ENCODE measurements around the gene NYAP1. TPM values are rescaled to one million over a fixed set of nuclear protein-coding genes. Genes with fewer than 3 reads are reported as not detected.

The NYAP1 gene
- total RNA-seq: under 0.01 and 0.64 TPM in 2 replicates

DNA sequence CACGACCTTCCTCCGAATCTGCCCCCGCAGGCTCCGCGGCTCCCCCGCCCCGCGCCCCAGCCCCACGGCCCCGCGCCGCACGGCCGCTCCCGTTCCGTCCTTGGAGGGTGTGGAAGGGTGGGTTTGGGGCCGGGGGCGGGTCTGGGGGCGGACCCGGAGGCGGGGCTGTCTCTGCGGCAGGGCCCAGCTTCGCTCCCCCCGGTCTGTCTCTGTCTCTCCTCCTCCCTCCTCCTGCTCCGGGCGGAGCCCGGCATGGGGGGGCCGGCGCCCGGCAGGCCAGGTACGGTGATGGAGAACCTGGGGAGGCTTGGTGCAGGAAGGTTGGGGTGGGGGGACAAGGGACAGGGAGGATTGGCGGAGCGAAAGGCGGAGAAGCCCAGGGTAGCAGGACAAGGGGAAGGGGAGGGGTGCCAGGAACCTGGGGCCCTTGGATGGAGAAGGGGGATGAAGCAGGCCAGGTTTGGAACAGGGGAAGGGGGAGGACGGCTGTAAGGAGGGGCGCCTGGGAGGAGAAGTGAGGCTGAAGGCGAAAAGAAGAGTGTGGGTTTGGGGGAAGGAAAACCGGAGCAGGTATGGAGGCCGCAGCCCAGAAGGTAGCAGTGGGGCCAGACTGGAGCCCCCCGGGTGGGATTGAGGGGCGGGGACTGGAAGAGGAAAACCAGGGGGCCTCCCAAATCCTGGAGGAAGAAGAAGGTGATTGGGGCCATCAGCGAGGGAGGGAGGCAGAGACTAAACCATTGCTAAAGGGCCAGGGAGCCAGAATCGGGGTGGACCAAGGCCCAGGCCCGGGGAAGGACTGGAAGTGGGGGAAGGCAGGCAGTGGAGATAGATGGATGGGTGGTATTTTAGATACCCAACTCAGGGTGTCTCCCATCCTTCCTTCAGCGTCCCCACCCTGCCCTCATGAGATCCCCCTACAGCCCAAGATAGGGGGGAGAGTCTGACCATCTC, at the start of gene NYAP1:
Gene NYAP1 (plus strand): TSS at position 206 of the 951 bp plus-strand sequence. CDS start 1,385 bp downstream, outside the sequence.
- Histone ChIP-seq H3K4me3 (ENCODE audit: low read depth, low read length) (peak within 1 kb of the TSS; percentile 52), H3K27me3 (ENCODE audit: control insufficient read depth, insufficient read depth, low read length) (no peaks in the 10 kb centered on the region), H3K36me3 (ENCODE audit: control insufficient read depth, insufficient read depth, low read length) (no peaks in the 10 kb centered on the region)
- FAIRE-seq: no peak
- TF ChIP-seq, protein P1, sequence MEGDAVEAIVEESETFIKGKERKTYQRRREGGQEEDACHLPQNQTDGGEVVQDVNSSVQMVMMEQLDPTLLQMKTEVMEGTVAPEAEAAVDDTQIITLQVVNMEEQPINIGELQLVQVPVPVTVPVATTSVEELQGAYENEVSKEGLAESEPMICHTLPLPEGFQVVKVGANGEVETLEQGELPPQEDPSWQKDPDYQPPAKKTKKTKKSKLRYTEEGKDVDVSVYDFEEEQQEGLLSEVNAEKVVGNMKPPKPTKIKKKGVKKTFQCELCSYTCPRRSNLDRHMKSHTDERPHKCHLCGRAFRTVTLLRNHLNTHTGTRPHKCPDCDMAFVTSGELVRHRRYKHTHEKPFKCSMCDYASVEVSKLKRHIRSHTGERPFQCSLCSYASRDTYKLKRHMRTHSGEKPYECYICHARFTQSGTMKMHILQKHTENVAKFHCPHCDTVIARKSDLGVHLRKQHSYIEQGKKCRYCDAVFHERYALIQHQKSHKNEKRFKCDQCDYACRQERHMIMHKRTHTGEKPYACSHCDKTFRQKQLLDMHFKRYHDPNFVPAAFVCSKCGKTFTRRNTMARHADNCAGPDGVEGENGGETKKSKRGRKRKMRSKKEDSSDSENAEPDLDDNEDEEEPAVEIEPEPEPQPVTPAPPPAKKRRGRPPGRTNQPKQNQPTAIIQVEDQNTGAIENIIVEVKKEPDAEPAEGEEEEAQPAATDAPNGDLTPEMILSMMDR (IDR thresholded peaks at IDR 0.05; ENCODE audit: insufficient read depth, low read length, severe bottlenecking): no peak
- peak; percentile 30 for DNase-seq (ENCODE audit: low read depth)

DNA sequence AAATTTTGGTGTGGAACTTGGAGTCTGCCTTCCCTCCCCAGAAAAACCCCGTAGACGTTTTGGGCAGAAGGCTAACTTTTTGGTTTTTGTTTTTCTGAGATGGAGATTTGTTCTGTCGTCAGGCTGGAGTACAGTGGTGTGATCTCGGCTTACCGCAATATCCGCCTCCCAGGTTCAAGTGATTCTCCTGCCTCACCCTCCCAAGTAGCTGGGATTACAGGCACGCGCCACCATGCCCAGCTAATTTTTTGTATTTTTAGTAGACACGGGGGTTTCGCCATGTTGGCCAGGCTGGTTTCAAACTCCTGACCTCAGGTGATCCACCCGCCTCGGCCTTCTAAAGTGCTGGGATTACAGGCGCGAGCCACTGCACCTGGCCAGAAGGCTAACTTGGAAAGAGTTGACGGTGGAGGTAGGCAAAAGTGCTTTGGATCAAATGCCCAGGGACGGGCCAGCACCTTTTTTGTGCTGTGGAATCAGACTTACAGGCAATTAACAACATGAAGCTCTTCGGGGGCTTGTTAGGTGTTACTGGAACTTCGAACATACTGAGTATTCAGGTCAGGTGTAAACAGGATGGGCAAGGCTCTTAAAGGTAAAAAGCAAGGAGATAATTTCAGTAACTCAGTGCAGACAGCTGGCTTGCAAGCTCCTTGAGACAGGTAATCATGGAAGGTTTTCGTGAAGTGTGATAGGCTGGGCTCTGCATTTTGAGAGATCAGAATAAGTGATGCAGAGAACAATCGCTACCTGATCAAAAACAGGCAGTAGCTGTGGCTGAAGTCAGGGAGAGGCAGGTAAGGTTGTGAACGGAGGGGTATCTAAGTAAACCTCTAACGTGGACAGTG, 49.2 kb upstream of the NYAP1 start:
- no peaks in the 10 kb centered on the region for H3K27me3 ChIP-seq (ENCODE audit: control insufficient read depth, insufficient read depth, low read length)
- H3K36me3 ChIP-seq (ENCODE audit: control insufficient read depth, insufficient read depth, low read length): peaks cover 11% of the 10 kb centered on the region
- TF ChIP-seq, protein P1 (IDR thresholded peaks at IDR 0.05; ENCODE audit: insufficient read depth, low read length, severe bottlenecking): no peak
- no peak for DNase-seq (ENCODE audit: low read depth)
- FAIRE-seq: no peak
- peak overlapping the region; percentile 69 for H3K4me3 ChIP-seq (ENCODE audit: low read depth, low read length)

DNA sequence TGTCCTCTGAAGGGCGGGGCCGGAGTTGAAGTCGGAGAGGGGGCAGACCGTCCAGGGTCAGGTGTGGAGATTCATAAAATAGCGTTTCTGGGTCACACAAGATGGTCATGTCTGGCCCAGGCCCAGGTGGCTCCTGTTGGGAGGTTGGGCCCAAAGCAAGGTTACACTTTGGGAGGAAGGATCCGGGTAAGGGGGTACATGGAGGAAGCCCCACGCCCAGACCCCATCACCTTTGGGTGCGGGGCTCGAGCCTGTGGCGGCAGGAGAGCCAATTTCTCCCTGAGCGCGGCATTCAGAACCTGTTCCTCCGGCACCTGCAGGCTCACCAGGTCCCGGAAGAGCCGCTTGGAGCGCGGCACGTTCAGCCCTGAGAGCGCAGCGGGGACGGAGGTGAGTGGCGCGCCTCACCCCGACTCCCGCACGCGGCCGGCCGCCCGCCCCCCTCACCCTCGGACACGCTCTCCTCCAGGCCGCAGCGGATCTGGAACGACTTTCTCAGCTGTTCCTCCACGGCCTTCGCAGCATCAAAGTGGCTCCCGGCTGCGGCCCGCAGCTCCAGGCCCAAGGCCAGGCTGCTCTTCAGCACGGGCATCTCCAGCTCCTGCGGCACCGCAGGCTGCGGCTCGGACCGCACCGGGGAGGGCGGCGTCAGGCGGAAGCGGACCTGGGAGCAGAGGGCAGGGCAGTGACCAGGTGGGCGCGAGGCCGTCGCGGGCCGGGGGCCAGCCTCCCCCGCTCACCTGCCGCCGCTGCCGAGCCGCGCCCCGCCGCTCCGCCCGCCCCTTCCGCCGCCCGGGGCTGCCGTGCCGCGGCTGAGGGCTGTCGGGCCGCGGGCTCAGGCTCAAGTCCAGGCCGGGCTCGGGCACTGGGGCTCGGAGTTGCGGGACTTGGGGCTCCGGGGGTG, 48.1 kb upstream of the NYAP1 start:
- H3K27me3 ChIP-seq (ENCODE audit: control insufficient read depth, insufficient read depth, low read length): no peaks in the 10 kb centered on the region
- peak overlapping the region; percentile 69 for H3K4me3 ChIP-seq (ENCODE audit: low read depth, low read length)
- TF ChIP-seq, protein P1 (IDR thresholded peaks at IDR 0.05; ENCODE audit: insufficient read depth, low read length, severe bottlenecking): no peak
- DNase-seq (ENCODE audit: low read depth) (peak; percentile 24), FAIRE-seq (no peak)
- peaks cover 11% of the 10 kb centered on the region for H3K36me3 ChIP-seq (ENCODE audit: control insufficient read depth, insufficient read depth, low read length)

GRCh38 chr7:100437150-100438100, 46.3 kb upstream of the NYAP1 start:
- no peak for DNase-seq (ENCODE audit: low read depth)
- no peak for FAIRE-seq
- TF ChIP-seq, protein P1 (IDR thresholded peaks at IDR 0.05; ENCODE audit: insufficient read depth, low read length, severe bottlenecking): no peak
- Histone ChIP-seq H3K36me3 (ENCODE audit: control insufficient read depth, insufficient read depth, low read length) (peaks cover 7% of the 10 kb centered on the region), H3K27me3 (ENCODE audit: control insufficient read depth, insufficient read depth, low read length) (no peaks in the 10 kb centered on the region), H3K4me3 (ENCODE audit: low read depth, low read length) (peak overlapping the region; percentile 69)

Measured in bronchial epithelial cell (primary cell).